WTC11 (cell line): ENCODE data around the gene RPS6KC1. TPM values are rescaled to one million over a fixed set of nuclear protein-coding genes. Genes with fewer than 3 reads are reported as not detected.

Source experiments
- ATAC-seq: fragments of 200-7000 bp; cut with Tn5 transposase; 2 replicates; pipeline ENCODE4 v1.10.0; 2021; ENCODE audit warnings: mild to moderate bottlenecking, moderate library complexity
- CTCF ChIA-PET: fragments of 300-600 bp; sonication (Branson Sonifier 250); formaldehyde crosslinking; loops from one replicate; lab custom pipeline; 2021; ENCODE audit warnings: antibody characterized with exemption; lab: Charles Lee
- POLR2A ChIA-PET: fragments of 350-600 bp; sonication (Branson Sonifier 250); formaldehyde crosslinking; loops from one replicate; lab custom pipeline; 2021; ENCODE audit warnings: antibody characterized with exemption; lab: Charles Lee
- DNase-seq: peaks from one replicate; pipeline ENCODE4 v3.0.0; 2021; ENCODE audit warnings: low spot score
- H3K27ac Mint-ChIP-seq: 2 replicates; pipeline ENCODE4 v1.8.0; 2021; ENCODE audit warnings: mixed read lengths
- H3K27me3 Mint-ChIP-seq: 2 replicates; pipeline ENCODE4 v1.8.0; 2021; ENCODE audit warnings: low read depth, mild to moderate bottlenecking, moderate library complexity, mixed read lengths
- H3K36me3 Mint-ChIP-seq: 2 replicates; pipeline ENCODE4 v1.8.0; 2021; ENCODE audit warnings: mixed read lengths
- H3K4me1 Mint-ChIP-seq: 2 replicates; pipeline ENCODE4 v1.8.0; 2022; ENCODE audit warnings: mixed read lengths
- H3K4me3 Mint-ChIP-seq: 2 replicates; pipeline ENCODE4 v1.8.0; 2021; ENCODE audit warnings: mild to moderate bottlenecking, moderate library complexity, mixed read lengths
- H3K9me3 Mint-ChIP-seq: 2 replicates; pipeline ENCODE4 v1.8.0; 2021; ENCODE audit warnings: mixed read lengths
- ATF1 ChIP-seq: sonication (generic); formaldehyde crosslinking; IDR thresholded peaks from 2 replicates; pipeline ENCODE4 v1.8.1; 2023; ENCODE audit warnings: mild to moderate bottlenecking, moderate library complexity, missing genetic modification reagents
- CREB1 ChIP-seq: sonication (generic); formaldehyde crosslinking; IDR thresholded peaks from 2 replicates; pipeline ENCODE4 v1.8.0; 2023; ENCODE audit warnings: mild to moderate bottlenecking, missing genetic modification reagents
- CREM ChIP-seq: sonication (generic); formaldehyde crosslinking; IDR thresholded peaks from 2 replicates; pipeline ENCODE4 v1.8.1; 2022; ENCODE audit warnings: mild to moderate bottlenecking, missing genetic modification reagents, moderate library complexity
- ELF4 ChIP-seq: sonication (generic); formaldehyde crosslinking; IDR thresholded peaks from 2 replicates; pipeline ENCODE4 v1.8.1; 2022; ENCODE audit warnings: low read depth, mild to moderate bottlenecking, moderate library complexity, missing genetic modification reagents
- FOXK1 ChIP-seq: sonication (generic); formaldehyde crosslinking; IDR thresholded peaks from 2 replicates; pipeline ENCODE4 v1.8.0; 2022; ENCODE audit warnings: mild to moderate bottlenecking, moderate library complexity, missing genetic modification reagents
- GABPB1 ChIP-seq: sonication (generic); formaldehyde crosslinking; IDR thresholded peaks from 2 replicates; pipeline ENCODE4 v1.8.1; 2023; ENCODE audit warnings: mild to moderate bottlenecking, missing genetic modification reagents
- HMGA2 ChIP-seq: fragments of 250-450 bp; sonication (Bioruptor Pico); IDR thresholded peaks from 2 replicates; pipeline ENCODE4 v1.4.0; 2021; ENCODE audit warnings: mild to moderate bottlenecking, moderate library complexity
- KAT7 ChIP-seq: sonication (generic); formaldehyde crosslinking; IDR thresholded peaks from 2 replicates; pipeline ENCODE4 v1.8.1; 2023; ENCODE audit warnings: missing genetic modification reagents, mild to moderate bottlenecking, borderline replicate concordance
- NFATC4 ChIP-seq: fragments of 250-450 bp; sonication (Bioruptor Pico); IDR thresholded peaks from 2 replicates; pipeline ENCODE4 v1.9.0; 2021; ENCODE audit warnings: mild to moderate bottlenecking
- NFYB ChIP-seq: sonication (generic); formaldehyde crosslinking; conservative IDR thresholded peaks from 2 replicates; pipeline ENCODE4 v1.8.0; 2022; ENCODE audit warnings: low read depth, missing genetic modification reagents
- NR3C1 ChIP-seq: sonication (generic); formaldehyde crosslinking; conservative IDR thresholded peaks from 2 replicates; pipeline ENCODE4 v1.8.1; 2023; ENCODE audit warnings: low read depth, mild to moderate bottlenecking, missing genetic modification reagents
- RORB ChIP-seq: fragments of 250-450 bp; sonication (Bioruptor Pico); IDR thresholded peaks from 2 replicates; pipeline ENCODE4 v1.9.0; 2021; ENCODE audit warnings: mild to moderate bottlenecking
- ZBTB21 ChIP-seq: sonication (generic); formaldehyde crosslinking; IDR thresholded peaks from 2 replicates; pipeline ENCODE4 v1.8.1; 2023; ENCODE audit warnings: mild to moderate bottlenecking, missing genetic modification reagents, borderline replicate concordance
- ZNF121 ChIP-seq: sonication (generic); formaldehyde crosslinking; IDR thresholded peaks from 2 replicates; pipeline ENCODE4 v1.8.0; 2023; ENCODE audit warnings: missing genetic modification reagents
- ZNF138 ChIP-seq: sonication (generic); formaldehyde crosslinking; conservative IDR thresholded peaks from 2 replicates; pipeline ENCODE4 v1.8.1; 2022; ENCODE audit warnings: mild to moderate bottlenecking, moderate library complexity, missing genetic modification reagents
- ZNF232 ChIP-seq: sonication (generic); formaldehyde crosslinking; IDR thresholded peaks from 2 replicates; pipeline ENCODE4 v1.8.0; 2022; ENCODE audit warnings: mild to moderate bottlenecking, missing genetic modification reagents
- total RNA-seq: library from RNA; stranded (reverse); gene quantifications from 3 replicates; pipeline ENCODE4 v1.2.3, GENCODE V29; 2021
- TF ChIP-seq, protein P1 (sequence below): fragments of 250-450 bp; sonication (Bioruptor Pico); IDR thresholded peaks from 2 replicates; pipeline ENCODE4 v1.9.0; 2021; ENCODE audit warnings: mild to moderate bottlenecking
- TF ChIP-seq, protein P2 (sequence below): fragments of 250-450 bp; sonication (Bioruptor Pico); IDR thresholded peaks from 2 replicates; pipeline ENCODE4 v1.9.0; 2021; ENCODE audit warnings: mild to moderate bottlenecking, borderline replicate concordance
- TF ChIP-seq, protein P3 (sequence below): sonication (generic); formaldehyde crosslinking; IDR thresholded peaks from 2 replicates; pipeline ENCODE4 v1.8.1; 2023; ENCODE audit warnings: mild to moderate bottlenecking, missing genetic modification reagents, moderate library complexity
- TF ChIP-seq, protein P4 (sequence below): fragments of 250-450 bp; sonication (Bioruptor Pico); IDR thresholded peaks from 2 replicates; pipeline ENCODE4 v1.9.0; 2021; ENCODE audit warnings: mild to moderate bottlenecking

RPS6KC1 gene
- total RNA-seq, 1 experiment from 2014 or later = 17.4 TPM

DNA sequence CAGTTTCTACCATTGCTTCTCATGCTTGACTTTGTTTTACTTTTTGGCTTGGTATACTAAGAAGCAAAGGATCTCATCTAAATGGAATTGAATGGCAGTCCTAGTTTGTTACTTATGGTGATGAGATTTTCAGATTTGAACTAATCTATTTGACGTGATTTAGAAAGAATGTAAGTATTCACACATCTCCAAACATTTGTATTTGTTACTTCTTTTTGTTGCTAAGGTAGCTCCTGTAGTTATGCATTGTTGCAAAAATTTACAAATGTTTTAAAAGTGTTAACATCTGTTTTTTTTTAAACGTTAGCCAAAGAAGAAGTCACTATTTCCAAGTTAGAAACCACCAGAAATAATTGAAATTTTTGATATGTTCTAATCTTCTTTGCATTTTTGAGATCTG lies 222.5 kb downstream of the RPS6KC1 start:
- Mint-ChIP-seq H3K36me3 (peaks cover 2% of the 10 kb centered on the region; the same call in 1 of the 2 replicates), H3K9me3 (peaks cover 6% of the 10 kb centered on the region), H3K27me3 (no peaks in the 10 kb centered on the region), H3K4me1 (peaks cover 2% of the 10 kb centered on the region; the same call in 1 of the 2 replicates), H3K27ac (no peak overlapping the region), H3K4me3 (no peak overlapping the region)
- DNase-seq (no peak), ATAC-seq (no peak)
- ChIA-PET CTCF (no interaction called here), POLR2A (no interaction called here)
- TF ChIP-seq NFYB (no peak), FOXK1 (CRISPR knock-in tag) (no peak), NFATC4 (CRISPR knock-in tag) (no peak), ELF4 (CRISPR knock-in tag) (no peak), GABPB1 (no peak), CREM (CRISPR knock-in tag) (no peak)
- TF ChIP-seq, protein P1, sequence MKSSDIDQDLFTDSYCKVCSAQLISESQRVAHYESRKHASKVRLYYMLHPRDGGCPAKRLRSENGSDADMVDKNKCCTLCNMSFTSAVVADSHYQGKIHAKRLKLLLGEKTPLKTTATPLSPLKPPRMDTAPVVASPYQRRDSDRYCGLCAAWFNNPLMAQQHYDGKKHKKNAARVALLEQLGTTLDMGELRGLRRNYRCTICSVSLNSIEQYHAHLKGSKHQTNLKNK (CRISPR knock-in tag) = no peak
- TF ChIP-seq, protein P2, sequence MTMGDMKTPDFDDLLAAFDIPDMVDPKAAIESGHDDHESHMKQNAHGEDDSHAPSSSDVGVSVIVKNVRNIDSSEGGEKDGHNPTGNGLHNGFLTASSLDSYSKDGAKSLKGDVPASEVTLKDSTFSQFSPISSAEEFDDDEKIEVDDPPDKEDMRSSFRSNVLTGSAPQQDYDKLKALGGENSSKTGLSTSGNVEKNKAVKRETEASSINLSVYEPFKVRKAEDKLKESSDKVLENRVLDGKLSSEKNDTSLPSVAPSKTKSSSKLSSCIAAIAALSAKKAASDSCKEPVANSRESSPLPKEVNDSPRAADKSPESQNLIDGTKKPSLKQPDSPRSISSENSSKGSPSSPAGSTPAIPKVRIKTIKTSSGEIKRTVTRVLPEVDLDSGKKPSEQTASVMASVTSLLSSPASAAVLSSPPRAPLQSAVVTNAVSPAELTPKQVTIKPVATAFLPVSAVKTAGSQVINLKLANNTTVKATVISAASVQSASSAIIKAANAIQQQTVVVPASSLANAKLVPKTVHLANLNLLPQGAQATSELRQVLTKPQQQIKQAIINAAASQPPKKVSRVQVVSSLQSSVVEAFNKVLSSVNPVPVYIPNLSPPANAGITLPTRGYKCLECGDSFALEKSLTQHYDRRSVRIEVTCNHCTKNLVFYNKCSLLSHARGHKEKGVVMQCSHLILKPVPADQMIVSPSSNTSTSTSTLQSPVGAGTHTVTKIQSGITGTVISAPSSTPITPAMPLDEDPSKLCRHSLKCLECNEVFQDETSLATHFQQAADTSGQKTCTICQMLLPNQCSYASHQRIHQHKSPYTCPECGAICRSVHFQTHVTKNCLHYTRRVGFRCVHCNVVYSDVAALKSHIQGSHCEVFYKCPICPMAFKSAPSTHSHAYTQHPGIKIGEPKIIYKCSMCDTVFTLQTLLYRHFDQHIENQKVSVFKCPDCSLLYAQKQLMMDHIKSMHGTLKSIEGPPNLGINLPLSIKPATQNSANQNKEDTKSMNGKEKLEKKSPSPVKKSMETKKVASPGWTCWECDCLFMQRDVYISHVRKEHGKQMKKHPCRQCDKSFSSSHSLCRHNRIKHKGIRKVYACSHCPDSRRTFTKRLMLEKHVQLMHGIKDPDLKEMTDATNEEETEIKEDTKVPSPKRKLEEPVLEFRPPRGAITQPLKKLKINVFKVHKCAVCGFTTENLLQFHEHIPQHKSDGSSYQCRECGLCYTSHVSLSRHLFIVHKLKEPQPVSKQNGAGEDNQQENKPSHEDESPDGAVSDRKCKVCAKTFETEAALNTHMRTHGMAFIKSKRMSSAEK = no peak

- ATAC-seq (no peak), DNase-seq (no peak)
- Mint-ChIP-seq H3K36me3 (peaks cover 2% of the 10 kb centered on the region; the same call in 1 of the 2 replicates), H3K9me3 (peaks cover 6% of the 10 kb centered on the region), H3K27me3 (no peaks in the 10 kb centered on the region), H3K27ac (no peak overlapping the region), H3K4me3 (no peak overlapping the region), H3K4me1 (peaks cover 6% of the 10 kb centered on the region)
- ChIA-PET CTCF (interaction anchor here (0.7 kb wide), 1 partner anchor 643 kb away, joined by 3 read pairs; no protein-coding TSS in a partner anchor), POLR2A (no interaction called here)
- TF ChIP-seq, protein P3, sequence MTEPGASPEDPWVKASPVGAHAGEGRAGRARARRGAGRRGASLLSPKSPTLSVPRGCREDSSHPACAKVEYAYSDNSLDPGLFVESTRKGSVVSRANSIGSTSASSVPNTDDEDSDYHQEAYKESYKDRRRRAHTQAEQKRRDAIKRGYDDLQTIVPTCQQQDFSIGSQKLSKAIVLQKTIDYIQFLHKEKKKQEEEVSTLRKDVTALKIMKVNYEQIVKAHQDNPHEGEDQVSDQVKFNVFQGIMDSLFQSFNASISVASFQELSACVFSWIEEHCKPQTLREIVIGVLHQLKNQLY = no peak
- no peak for TF ChIP-seq CREM (CRISPR knock-in tag)
- no peak for TF ChIP-seq NFYB
- no peak for TF ChIP-seq CREB1 (CRISPR knock-in tag)
- no peak for TF ChIP-seq HMGA2
- no peak for TF ChIP-seq ZNF121
- TF ChIP-seq, protein P4, sequence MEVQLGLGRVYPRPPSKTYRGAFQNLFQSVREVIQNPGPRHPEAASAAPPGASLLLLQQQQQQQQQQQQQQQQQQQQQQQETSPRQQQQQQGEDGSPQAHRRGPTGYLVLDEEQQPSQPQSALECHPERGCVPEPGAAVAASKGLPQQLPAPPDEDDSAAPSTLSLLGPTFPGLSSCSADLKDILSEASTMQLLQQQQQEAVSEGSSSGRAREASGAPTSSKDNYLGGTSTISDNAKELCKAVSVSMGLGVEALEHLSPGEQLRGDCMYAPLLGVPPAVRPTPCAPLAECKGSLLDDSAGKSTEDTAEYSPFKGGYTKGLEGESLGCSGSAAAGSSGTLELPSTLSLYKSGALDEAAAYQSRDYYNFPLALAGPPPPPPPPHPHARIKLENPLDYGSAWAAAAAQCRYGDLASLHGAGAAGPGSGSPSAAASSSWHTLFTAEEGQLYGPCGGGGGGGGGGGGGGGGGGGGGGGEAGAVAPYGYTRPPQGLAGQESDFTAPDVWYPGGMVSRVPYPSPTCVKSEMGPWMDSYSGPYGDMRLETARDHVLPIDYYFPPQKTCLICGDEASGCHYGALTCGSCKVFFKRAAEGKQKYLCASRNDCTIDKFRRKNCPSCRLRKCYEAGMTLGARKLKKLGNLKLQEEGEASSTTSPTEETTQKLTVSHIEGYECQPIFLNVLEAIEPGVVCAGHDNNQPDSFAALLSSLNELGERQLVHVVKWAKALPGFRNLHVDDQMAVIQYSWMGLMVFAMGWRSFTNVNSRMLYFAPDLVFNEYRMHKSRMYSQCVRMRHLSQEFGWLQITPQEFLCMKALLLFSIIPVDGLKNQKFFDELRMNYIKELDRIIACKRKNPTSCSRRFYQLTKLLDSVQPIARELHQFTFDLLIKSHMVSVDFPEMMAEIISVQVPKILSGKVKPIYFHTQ (CRISPR knock-in tag) = no peak
- no peak for TF ChIP-seq ZBTB21
- no peak for TF ChIP-seq KAT7 (CRISPR knock-in tag)
- TF ChIP-seq ZNF232 (CRISPR knock-in tag) = no peak
- TF ChIP-seq ATF1 (CRISPR knock-in tag) = no peak
- TF ChIP-seq RORB (CRISPR knock-in tag) = no peak
- no peak for TF ChIP-seq ZNF138 (CRISPR knock-in tag)
- TF ChIP-seq NR3C1 (CRISPR knock-in tag) = no peak
Measured at GRCh38 chr1:213274140-213274539, 223.1 kb downstream of the RPS6KC1 start.
